GM21367 (cell line): ENCODE data around the gene ST8SIA6.
"Not testable (repeated sequence)": the region's sequence is repeated elsewhere in the genome, so short reads cannot be mapped to it uniquely, and the experiment has no call there.

ENCODE experiments used
- ATAC-seq: cut with Tn5 transposase; IDR thresholded peaks from one replicate; pipeline ENCODE4 v1.9.1; 2021; ENCODE audit not compliant: unreplicated experiment

ST8SIA6 gene

DNA sequence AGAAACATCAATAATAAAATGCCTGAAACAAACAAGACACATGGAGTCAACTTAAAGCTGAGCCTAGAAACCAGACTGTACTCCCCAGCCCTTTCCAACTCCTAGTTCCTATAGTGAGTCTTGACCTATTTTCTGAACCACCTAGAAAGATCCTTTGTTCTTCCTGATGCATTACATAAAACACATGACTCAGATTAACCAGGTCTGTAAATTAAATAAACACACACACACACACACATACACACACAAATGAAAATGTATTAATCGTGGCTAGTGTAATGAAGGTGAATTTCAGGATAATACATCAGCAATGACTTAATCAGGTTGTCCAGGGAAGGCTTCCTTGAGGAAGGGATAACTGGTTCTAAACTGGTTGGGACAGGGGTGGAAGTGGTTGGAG lies 104.7 kb downstream of the ST8SIA6 start:
- ATAC-seq = no peak

- ATAC-seq = no peak
Observed at GRCh38 chr10:17348501-17349349, 105.7 kb downstream of the ST8SIA6 start.

GRCh38 chr10:17348011-17348500 lies 106.3 kb downstream of the ST8SIA6 start:
- no peak for ATAC-seq

DNA sequence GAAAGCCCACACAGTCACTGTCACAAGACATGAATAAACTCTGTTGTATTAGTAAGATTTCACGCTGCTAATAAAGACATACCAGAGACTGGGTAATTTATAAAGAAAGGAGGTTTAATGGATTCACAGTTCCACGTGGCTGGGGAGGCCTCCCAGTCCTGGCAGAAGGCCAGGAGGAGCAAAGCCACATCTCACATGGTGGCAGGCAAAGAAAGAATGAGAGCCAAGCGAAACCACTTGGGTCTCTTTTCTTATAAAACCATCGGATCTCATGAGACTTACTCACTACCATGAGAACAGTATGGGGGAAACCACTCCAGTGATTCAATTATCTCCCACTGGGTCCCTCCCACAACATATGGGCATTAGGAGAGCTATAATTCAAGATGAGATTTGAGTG lies 110.2 kb downstream of the ST8SIA6 start:
- no peak for ATAC-seq

GRCh38 chr10:17343118-17343517 lies 111.3 kb downstream of the ST8SIA6 start:
- no peak for ATAC-seq

DNA sequence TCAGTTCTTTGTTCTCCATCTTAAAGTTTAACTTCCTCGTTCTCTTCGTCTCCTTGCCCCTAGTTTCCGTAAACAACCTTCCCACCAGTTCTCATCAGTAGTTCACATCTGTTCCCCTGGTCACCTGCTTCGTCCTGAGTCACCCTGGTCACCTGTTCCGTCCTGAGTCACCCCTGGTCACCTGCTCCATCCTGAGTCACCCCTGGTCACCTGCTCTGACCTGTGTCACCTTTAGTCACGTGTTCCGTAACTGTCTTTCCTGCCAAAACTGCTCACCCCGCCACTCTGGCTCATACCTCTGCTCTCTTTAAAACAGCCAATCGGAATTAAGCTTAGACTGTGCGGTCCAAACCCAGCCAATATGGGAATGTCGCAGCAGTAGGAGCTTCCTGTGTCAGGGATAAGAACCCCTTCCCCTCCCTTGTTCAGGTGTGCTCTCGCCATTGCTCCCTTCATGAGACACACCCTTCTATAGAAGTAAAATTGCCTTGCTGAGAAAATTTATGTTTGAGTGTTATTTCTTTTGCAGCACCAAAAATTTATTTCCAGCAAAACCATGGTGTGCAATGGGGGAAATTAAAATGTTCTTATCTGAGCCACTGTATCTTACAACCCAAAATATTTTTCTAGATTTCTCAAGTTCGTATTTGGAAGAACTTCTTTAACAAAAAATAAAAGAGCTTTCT lies 114.1 kb downstream of the ST8SIA6 start:
- no peak for ATAC-seq

- ATAC-seq = no peak
Observed at GRCh38 chr10:17335065-17335464, 119.3 kb downstream of the ST8SIA6 start.

DNA sequence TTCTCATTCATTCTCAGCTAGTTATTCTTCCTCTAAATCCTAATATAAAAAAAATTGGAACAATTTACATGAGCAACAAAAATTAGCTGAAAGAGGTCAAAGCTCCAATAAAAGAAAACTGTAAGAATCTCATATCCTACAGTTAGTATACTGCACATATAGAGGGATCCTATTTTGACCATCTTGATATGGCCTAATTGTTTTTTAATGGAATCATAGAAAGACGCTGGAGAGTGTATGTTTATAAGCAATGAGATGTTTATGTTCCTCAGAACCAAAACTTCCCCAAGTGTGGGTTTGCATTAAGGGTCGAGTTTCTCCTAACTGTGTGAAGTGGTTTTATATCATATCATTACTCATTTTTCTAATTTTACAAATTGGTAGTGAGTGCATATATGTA lies 123.9 kb downstream of the ST8SIA6 start:
- no peak for ATAC-seq

DNA sequence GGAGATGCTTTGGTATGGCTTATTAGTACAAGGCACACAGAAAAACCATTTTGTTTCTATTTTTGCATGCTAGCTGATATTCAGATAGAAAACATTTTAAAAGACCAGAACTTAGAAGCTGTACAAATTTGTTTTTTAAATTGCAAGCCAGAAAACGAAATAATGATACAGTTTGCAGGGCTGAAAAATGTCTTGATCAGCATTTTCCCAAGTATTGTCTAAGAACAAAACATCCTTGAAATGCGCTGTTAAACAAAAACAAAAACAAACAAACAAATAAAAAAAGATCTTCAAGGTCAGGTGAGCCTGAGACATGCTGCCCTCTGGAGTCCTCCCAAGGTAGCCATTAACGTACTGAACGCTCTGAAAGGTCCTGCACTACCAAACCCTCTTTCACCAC lies 128.0 kb downstream of the ST8SIA6 start:
- no peak for ATAC-seq

DNA sequence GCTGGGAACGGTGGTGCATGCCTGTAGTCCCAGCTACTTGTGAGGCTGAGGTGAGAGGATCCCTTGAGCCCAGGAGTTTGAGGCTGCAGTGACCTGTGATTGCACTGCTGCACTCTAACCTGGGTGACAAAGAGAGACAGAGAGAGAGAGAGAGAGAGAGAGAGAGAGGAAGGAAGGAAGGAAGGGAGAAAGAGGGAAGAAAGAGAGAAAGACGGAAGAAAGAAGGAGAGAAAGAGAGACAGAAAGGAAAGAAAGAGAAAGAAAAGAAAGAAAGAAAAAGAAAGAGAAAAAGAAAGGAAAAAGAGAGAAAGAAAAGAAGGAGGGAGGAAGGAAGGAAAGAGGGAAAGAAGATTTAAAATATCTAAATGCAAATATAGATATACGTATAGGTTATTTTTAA lies 132.4 kb downstream of the ST8SIA6 start:
- not testable (repeated sequence) for ATAC-seq

- ATAC-seq = peak; percentile 94
Observed at GRCh38 chr10:17316488-17317170, 137.8 kb downstream of the ST8SIA6 start.

GRCh38 chr10:17309435-17309834 lies 145.0 kb downstream of the ST8SIA6 start:
- no peak for ATAC-seq

- no peak for ATAC-seq
Observed at GRCh38 chr10:17307123-17307522, 147.3 kb downstream of the ST8SIA6 start.

DNA sequence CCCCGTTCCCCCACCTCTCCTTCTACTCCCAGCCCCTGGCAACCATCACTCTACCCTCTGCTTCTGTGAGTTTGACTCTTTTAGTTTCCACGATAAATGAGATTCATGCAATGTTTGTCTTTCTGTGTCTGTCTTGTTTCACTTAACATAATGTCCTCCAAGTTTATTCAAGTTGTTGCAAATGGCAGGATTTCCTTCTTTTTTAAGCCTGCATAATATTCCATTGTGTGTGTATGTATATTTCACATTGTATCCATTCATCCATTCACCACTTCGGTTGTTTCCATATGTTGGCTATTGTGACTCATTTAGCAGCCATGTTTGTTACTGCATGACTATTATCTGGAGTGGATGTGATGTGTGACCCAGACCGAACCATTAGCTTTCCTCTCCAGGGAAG lies 162.0 kb downstream of the ST8SIA6 start:
- ATAC-seq = no peak

GRCh38 chr10:17290226-17290625 lies 164.2 kb downstream of the ST8SIA6 start:
- ATAC-seq = no peak

- no peak for ATAC-seq
Observed at GRCh38 chr10:17289763-17290162, 164.6 kb downstream of the ST8SIA6 start.

- no peak for ATAC-seq
Observed at GRCh38 chr10:17286562-17287550, 167.5 kb downstream of the ST8SIA6 start.

DNA sequence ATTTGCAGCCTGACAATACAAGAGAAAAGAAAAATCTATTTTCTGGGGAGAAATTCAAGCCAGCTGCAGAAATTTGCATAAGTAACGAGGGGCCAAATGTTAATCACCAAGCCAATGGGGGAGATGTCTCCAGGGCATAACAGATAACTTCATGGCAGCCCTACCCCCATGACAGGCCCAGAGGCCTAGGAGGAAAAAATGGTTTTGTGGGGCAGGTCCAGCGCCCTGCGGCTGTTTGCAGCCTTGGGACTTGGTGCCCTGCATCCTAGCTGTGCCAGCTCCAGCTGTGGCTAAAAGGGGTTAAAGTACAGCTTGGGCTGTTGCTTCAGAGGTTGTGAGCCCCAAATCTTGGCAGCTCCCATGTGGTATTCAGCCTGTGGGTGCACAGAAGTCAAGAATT lies 172.1 kb downstream of the ST8SIA6 start:
- ATAC-seq = no peak

DNA sequence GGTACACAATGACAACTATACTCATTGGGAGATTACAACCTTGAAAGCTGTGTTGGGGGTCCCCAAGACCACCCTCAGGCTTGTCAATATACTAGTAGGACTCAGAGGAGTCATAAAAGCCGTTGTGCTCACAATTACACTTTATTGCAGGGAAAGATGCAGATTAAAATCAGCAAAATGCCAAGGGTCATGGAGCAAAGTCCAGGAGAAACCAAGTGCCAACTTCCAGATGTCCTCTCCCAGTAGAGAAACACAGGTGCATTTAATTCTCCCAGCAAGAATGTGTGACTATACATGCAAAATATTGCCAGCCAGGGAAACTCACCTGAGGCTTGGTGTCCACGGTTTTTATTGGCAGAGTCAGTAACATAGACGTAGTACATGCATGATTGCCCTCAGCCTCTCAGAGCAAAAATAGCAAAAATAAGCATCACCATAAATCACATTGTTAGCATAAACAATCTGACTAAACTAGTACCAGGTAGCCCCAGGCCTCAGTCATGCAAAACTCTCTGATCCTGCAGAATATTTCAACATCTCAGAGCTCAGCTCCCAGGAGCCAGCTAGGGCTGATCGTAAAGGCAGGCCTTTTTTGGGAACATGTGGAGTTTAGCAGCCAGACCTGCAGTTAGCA lies 175.7 kb downstream of the ST8SIA6 start:
- ATAC-seq = no peak
